Measurements from ENCODE around the gene UTP15.

Gene UTP15, protein sequence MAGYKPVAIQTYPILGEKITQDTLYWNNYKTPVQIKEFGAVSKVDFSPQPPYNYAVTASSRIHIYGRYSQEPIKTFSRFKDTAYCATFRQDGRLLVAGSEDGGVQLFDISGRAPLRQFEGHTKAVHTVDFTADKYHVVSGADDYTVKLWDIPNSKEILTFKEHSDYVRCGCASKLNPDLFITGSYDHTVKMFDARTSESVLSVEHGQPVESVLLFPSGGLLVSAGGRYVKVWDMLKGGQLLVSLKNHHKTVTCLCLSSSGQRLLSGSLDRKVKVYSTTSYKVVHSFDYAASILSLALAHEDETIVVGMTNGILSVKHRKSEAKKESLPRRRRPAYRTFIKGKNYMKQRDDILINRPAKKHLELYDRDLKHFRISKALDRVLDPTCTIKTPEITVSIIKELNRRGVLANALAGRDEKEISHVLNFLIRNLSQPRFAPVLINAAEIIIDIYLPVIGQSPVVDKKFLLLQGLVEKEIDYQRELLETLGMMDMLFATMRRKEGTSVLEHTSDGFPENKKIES

DNA sequence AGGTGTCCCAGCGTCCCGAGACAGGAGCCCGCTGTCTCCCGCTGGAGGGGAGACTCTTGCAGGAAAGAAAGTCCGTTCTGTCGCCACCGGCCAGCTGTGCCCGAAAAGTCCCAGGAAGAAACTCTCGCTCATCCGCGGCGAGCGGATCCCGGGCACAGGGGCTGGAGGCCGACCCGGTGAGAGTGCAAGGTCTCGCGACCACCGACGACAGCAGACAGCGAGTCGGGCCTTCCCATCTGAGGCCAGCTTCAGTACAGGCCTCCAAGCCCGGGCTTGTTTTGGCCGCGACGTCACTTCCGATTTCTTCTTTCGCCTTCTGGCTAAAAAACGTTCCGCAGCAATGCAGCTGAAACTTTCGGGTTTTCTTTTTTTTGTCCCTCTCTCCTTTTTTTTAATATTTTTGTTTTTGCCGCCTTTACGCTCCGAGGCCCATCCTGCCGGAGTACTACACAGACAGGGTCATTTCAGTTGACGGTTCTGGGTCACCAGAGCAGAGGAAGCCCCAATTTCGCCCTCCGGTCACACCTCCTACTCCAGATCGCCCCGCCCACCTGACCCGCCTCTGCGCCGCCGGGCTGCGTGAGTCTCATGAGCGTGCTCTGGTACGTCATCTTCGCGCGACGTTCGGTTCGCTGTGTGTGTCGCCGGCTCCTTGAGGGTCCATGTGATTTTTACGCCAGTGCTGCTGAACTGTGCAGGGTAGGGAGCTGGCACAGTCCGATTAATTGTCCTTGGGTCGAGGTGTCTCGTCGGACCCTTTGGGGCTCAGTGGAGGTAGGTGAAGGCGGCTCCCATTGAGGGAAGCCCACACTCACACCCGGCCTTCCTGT, at the start of gene UTP15, which contains the start of gene ANKRA2:
Gene UTP15 (plus strand): TSS at position 605 of the 830 bp plus-strand sequence. CDS start 1,602 bp downstream, outside the sequence.
Gene ANKRA2 (minus strand): TSS at position 501 of the 830 bp plus-strand sequence. CDS start 2,758 bp downstream, outside the sequence.
- DNase-seq (ENCODE audit: low read depth) = peak; percentile 99

DNA sequence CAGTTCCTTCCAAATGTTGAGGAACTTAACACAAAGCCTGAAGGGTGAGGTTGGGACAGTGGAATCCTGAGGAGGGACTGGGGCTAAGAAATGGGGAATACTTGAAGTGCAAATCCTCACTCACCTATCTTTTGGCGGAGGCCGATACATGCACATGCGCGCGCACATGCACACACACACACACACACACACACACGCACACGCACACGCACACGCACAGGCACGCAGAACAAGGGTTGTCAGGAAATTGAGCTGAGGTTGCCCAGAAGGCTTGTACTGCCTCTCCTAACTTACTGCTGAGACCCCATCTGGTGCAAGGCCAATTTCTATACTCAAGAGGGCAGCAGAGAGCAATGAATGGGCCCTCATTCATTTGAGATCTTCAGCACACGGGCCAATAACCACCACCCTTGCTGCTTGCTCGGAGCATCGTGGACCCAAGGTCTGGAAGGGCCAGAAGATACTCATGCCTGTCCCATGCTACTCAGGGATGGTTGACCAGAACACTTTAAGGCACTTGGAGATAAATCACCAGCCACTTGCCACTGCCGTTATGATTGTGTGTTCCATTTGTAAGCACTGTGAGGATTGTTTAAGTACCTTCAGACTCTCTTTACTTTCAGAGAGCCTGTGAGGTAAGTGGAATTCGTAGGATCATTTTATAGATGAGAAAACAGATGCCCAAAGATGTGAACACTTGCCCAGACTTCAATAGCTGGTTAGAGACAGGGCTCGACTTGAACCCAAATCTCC, 45.8 kb upstream of the UTP15 start:
- peak; percentile 89 for DNase-seq (ENCODE audit: low read depth)

DNA sequence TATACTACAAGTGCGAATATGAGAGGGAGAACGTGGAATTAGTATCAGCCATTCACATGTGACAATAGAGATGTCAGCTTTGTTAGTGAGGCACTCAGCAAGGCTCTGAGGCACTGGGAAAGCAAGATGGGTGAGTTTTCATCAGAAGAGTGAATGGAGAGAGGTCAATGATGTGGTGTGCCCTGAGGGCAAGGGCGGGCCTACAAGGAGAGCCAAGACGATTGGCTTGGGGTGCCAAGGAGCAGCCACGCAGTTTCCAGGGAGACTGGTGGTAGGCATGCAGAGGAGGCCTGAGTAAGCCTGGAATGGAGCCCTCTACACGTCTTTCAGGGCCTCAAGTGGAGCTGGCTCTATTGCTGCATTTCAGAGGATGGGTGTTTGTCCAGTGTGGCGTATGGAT, 42.6 kb upstream of the UTP15 start:
- DNase-seq (ENCODE audit: low read depth) = no peak

DNA sequence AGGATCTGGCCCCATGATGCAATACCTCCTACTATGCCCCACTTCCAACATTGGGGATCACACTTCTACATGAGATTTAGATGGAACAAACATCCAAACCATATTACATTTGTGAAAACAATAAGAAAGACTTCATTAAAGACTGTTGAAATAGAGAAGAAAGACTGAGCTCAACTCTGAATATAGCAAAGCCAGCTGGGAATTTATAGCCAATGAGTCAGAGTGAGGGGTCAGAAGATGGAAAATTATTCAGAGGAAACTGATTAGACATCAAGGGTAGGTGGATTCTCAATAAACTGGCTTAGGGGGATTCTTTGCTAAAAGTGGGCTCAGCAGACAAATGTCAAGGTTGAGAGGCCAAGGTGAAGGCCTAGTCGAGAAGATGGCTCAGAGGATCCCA, 41.7 kb upstream of the UTP15 start:
- peak; percentile 49 for DNase-seq (ENCODE audit: low read depth)

DNA sequence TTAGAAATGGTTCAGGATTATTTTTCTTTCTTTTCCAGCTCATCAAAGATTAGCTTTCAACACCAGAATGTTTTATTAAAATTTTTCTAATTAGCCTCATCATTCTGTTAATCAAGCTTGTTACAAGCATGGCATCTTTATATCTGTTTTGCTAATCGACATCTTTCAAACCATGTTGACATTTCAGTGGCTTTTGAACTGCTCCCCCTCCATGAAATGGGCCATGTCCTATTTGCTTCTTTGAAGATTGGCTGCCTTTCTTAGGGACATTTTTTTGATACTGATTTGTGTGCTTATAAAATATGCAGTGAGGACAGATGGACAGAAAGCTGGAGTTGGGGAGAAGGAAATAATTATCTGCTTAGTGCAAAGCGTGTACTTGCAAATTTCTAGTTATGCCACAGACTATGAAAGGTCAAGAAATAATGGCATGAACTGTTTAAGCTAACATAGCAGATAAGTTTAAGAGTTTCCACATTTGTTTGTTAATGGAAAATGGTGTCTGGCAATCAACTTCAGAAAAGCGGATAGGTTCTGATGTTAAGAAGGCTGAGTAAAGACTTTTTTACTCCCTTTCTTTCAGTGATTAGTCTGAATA, 39.8 kb upstream of the UTP15 start:
- DNase-seq (ENCODE audit: low read depth) = no peak

DNA sequence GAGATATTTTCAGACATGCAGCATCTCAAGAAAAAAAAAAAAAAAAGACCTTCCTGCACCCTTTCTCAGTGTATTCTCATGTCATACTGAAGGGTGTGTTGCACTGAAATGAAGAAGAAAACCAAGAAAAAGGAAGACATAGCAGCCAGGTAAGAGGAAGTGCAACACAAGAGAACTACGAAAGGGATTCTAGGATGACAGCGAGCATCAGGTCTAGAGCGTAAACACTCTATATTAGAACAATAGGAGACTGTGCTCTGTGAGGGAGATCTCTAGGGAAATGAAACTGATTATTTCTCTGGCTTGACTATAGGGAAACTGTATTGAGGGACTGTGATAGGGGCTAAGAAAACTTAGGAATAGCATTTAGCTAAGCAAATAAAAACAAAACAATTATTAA, 37.3 kb upstream of the UTP15 start:
- DNase-seq (ENCODE audit: low read depth) = no peak

DNA sequence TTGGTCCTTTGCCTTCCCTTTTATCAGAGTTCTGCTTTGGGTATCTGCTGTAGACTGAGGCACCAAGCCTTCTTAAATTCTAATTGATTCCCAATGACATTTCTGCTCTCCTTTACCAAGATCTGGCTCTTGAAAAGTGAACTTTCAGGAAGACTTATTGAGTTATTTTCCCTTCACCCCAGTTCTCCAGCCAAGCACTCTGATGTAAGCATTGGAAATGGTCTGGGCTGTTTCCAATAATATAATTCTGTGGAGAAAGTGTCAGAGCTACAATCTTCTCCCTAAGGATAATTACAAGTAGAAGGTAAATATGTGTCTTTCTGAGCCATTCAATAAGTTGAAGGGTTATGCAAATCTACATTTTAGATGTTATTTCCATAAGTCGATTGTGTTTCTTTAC, 36.5 kb upstream of the UTP15 start:
- DNase-seq (ENCODE audit: low read depth) = no peak

DNA sequence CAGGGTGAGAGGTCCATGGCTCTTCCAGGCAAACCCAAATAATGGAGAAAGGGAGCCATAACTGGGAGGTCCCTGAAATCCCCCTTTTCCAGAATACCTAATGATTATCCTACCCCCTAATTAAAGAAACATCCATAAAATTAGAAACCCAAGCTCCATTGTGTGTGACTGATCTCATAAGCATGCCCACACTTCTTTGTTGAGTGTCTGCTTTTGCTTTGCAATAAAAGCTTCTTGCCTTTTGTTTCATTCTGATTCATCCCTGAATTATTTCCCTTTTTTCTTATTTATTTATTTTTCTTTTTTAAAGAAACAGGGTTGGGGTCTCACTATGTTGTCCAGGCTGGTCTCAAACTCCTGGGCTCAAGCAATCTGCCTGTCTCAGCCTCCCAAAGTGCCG, 34.2 kb upstream of the UTP15 start:
- peak; percentile 40 for DNase-seq (ENCODE audit: low read depth)

DNA sequence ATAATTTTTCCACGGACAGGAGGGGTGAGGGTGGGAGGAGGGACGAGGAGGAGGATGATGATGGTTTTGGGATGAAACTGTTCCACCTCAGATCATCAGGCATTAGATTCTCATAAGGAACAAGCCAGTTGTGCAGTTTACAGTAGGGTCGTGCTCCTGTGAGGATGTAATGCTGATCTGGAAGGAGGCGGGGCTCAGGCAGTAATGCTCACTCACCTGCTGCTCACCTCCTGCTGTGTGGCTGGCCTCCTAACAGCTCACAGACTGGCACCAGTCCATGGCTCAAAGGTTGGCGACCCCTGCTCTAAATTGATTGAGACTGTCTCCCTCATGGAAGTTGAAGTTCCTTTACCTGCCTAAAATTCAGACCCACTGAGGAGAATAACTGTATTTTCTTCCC, 33.3 kb upstream of the UTP15 start:
- DNase-seq (ENCODE audit: low read depth) = no peak

DNA sequence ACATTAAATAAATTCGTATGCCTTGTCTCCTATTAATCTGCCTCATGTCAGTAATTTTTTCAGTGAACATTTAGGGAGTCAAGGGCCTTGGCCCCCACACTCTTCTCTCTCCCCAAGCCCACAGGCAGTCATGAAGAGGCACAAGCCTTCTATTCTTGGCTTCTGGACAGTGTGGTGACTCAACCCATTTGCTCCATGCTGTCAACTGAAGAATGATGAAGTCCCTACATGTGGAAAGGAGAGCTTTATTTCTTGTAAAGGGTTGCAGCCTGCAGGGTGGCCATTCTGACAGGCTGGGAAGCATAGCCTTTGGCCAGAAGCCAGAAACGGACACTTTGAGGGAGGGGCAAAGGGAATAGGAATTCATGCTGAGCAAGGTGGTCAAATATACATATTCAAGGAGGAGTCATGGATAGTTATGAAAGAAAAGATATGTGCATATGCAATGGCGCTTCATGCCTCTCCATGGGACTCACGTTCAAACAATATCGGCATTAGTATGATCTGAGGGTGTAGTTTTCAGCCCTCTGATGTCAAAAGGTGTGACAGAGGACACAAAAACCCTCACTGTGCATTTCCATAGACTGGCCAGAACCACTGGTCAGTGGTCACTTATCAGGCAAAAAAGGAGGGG, 31.4 kb upstream of the UTP15 start:
- DNase-seq (ENCODE audit: low read depth) = peak; percentile 26

DNA sequence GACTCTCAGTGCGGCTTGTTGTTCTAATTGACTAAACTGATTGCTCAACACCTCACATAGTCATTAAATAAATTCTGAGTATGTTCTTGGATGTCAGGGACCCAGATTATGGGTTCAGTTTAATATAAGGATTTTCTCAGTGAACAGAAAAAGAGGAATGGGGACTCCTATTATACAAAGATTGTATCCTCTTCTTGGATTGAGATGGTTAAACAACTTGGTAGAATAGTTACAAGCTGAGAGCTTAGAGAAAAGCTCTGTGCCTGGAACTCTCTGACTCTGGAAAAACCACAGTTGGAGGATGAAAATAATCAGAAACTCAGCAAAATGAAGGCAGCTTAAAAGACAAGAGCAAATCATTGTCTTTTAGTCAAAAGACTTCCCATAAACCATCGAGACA, 30.6 kb upstream of the UTP15 start:
- DNase-seq (ENCODE audit: low read depth) = no peak

DNA sequence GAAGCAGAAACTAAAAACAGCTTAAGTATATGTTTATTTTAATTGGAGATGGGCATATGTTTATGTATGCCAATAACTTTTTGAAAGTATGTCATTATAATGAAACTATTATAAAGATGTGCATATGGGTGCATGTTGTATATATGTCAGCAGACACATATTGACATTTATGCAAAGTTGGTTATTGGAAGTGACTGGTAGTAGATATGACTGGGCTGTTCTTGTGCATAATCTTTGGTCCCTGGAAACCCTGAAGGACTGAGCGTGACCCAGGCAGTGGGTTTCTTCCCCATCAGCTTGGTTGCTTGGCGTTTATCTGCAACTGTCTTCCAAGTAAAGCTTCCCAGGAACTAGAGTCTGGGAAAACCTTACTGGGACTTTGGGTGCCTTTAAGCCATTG, 25.8 kb upstream of the UTP15 start:
- no peak for DNase-seq (ENCODE audit: low read depth)

DNA sequence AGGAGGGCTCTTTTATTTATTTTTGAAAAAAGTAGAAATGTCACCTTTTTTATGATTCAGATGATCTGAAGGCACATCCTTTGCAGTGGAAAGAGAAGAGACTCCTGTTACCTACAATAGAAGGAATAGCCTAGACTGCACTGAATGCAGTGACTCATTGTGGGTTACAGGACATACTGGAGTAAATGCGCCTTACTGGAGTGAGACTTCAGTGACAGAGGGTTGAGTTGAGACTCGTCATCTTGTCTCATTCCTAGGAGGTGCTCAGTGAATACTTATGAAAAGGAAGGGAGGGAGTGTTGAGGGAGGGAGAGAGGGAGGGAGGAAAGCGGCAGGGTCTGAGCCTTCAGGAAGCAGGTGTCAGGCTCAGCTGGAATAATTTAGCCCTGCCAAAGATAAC, 25.4 kb upstream of the UTP15 start:
- peak; percentile 97 for DNase-seq (ENCODE audit: low read depth)

DNA sequence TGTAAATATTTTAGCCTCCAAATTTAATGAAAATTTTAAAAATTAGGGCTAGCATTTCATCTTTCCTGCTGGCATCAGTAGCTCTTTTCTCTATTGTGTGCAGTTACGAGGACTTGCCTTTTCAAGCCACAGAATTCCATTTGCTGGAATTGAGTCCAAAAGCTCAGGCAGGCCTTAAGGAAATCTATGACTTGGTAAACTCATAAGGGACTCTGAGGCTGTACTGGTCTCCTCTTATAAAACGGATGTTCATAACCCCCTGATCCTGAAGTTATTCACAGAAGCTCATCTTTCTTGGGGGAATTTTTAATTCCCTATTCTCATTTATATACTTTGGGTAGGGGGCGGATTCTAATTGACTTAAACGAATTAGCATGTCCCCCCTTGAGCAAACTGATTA, 23.5 kb upstream of the UTP15 start:
- DNase-seq (ENCODE audit: low read depth) = no peak

DNA sequence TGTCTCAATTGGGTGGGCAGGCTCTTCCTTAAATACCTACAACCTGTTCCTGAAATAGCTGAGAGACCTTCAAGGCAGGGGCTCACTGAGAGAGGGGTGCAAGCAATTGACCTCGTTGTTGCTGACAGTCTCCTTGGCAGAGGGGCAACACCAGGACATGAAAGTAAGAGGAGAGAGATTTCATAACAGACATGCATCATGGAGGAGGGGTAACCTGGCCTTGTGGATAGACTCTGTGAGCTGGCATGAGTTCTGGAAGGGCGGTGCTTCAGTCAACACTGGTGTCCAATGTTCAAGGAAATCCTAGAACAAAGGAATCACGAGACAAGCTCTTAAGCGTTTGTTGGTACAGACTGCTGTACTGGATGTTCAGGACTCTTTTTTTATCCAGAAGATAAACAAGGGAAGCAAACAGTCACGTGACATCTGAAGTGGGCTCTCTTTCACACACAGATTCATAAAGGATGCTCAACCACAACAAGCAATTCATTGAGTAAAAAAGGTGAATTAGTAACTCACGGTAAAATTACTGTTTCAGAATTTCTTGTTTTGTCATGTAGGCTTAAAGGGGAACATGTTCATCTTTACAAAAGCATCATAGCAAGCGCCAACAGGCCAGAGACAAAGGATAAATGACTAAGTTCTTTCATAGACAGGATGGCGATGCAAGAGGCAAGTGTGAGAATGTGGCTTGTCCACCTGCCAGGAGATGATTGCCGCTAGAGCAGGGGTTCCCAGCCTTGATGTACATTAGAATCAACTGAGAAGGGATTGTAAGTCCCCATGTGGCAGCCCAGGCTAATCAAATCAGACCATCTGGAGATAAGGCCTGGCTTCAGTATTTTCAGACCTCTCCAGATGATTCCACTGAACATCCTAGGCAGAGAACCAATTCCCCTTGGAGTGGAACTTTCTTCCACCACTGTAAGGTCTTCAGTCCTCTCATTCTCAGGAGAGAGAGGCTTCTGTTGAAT, 20.8 kb upstream of the UTP15 start:
- DNase-seq (ENCODE audit: low read depth) = no peak

DNA sequence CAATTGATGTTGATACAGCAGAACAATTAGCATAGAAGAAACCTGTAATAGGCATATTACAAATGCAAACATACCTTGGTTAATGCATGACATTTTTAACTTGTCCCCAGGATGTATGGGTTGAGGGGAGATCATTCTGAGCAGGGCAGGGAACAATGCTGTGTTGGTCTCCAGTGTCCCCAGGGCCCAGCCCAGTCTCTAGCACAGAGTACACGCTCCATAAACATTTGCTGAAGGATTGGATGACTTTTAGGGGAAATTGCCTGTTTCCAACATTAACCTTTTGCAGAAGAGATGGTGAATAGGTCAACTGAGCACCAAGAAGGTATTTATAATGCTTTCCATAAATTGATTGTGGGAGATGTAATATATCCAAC, 20.2 kb upstream of the UTP15 start:
- DNase-seq (ENCODE audit: low read depth) = no peak

DNA sequence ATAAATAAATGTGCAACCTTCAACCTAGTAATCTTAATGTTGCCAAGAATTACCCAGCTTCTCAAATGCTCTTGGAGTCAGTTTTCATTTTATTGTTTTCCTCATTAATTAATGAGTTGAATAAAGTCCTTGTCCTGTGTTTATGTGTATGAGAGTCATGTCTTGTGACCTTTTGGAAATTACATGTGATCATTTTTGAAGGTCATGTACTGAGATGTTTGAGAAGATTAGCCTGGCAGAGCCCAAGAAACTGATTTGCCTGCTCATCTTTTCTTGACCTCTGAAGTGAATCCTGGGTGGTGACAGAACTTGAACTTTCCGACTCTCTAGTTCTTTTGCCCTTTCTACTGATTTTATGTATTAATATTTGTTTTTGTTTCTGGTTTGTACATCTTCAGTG, 15.5 kb upstream of the UTP15 start:
- no peak for DNase-seq (ENCODE audit: low read depth)

DNA sequence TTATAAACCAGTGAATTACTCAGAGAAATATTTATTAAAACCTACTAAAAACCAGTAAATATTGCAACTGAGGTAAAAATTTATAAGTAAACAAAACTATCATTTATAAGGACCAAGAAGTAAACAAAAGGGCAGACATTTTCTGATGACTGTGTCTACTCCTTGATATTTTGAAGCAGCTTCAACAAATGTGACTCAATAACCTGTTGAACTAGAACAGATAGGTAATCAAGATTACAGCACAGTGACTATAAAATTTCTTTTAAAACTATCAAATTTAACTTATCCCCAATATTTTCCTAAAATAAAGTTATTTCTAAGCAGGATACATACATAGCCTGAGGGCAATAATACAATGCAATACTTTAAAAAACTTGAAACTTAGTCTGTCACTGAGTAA, 12.9 kb upstream of the UTP15 start:
- DNase-seq (ENCODE audit: low read depth) = no peak

DNA sequence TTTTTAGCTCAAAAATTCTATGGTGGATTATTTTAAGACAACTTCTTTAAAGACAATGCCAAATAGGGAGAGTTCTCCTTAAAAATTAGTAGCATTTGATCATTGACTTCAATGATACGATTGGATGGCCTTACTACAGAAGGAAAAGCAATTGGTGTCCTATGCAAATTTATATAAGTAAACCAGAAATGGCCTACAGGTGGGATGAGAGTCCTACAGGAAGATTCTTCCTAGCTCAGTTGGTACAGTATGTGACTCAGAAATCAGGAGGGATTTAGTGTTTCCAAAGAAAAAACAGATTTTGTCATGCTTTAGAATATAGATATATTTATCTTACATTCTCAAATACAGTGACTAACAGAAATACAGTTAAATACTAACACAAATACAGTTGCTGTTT, 6.6 kb upstream of the UTP15 start:
- peak; percentile 63 for DNase-seq (ENCODE audit: low read depth)

DNA sequence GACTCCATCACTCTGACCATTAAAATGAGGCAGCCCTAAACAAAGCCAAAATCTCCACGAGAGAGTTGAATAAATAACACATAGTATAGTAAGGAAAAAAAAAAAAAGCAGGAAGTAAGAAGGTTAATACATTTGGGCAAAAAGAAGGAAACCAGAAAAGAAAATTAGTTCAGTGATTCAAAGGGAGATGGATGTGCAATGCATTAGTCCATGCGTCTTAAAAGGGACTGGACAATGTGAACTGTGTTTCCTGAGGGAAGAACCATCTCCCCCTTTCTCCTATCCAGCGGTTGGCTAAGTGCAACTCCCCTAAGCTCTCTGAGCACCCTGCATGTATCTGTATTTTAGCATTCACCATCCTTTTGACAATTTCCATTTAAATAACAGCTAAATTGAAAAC, 1.5 kb upstream of the UTP15 start:
- DNase-seq (ENCODE audit: low read depth) = peak; percentile 27
